ENCODE measurements around the gene COPE.
"Not testable (repeated sequence)": the region's sequence is repeated elsewhere in the genome, so short reads cannot be mapped to it uniquely, and the experiment has no call there.

GRCh38 chr19:18917593-18917992 is 1.6 kb downstream of the COPE start:
- TF ChIP-seq CTCF (IDR thresholded peaks at IDR 0.05; ENCODE audit: poor library complexity, severe bottlenecking); MXI1 (conservative IDR thresholded peaks at IDR 0.05; ENCODE audit: poor library complexity, severe bottlenecking); TAF1 (IDR thresholded peaks at IDR 0.05; ENCODE audit: low read depth); EZH2 (IDR thresholded peaks at IDR 0.05; ENCODE audit: borderline replicate concordance, insufficient read depth, low read length, poor library complexity, severe bottlenecking); EP300 (conservative IDR thresholded peaks at IDR 0.05; ENCODE audit: poor library complexity, severe bottlenecking); POLR2AphosphoS5 (IDR thresholded peaks at IDR 0.05); RAD21 (conservative IDR thresholded peaks at IDR 0.05); REST (IDR thresholded peaks at IDR 0.05; ENCODE audit: borderline replicate concordance): not testable (repeated sequence)
